HEK293 (cell line): ENCODE results near the gene SIN3A.

Source experiments
- BCL11B ChIP-seq: fragments of 450-650 bp; formaldehyde crosslinking; IDR thresholded peaks from 2 replicates; pipeline ENCODE4 v1.5.1; 2016; ENCODE audit warnings: low read depth, missing biosample characterization, missing genetic modification characterization
- HIC1 ChIP-seq: fragments of 450-650 bp; formaldehyde crosslinking; IDR thresholded peaks from 2 replicates; pipeline ENCODE4 v1.5.1; 2016; ENCODE audit warnings: missing biosample characterization, missing genetic modification characterization
- HOXA7 ChIP-seq: sonication (generic); formaldehyde crosslinking; IDR thresholded peaks from 2 replicates; pipeline ENCODE4 v1.8.1; 2022; ENCODE audit warnings: missing genetic modification reagents, borderline replicate concordance
- IKZF3 ChIP-seq: fragments of 450-650 bp; IDR thresholded peaks from 2 replicates; pipeline ENCODE4 v1.5.0; 2018; ENCODE audit warnings: missing biosample characterization, mild to moderate bottlenecking, missing genetic modification characterization, moderate library complexity
- PRDM4 ChIP-seq: fragments of 450-650 bp; formaldehyde crosslinking; IDR thresholded peaks from 2 replicates; pipeline ENCODE4 v1.5.1; 2017; ENCODE audit warnings: missing biosample characterization, missing genetic modification characterization
- SP7 ChIP-seq: fragments of 450-650 bp; formaldehyde crosslinking; IDR thresholded peaks from 2 replicates; pipeline ENCODE4 v1.5.1; 2016; ENCODE audit warnings: missing biosample characterization, missing genetic modification characterization
- ZEB2 ChIP-seq: fragments of 450-650 bp; formaldehyde crosslinking; IDR thresholded peaks from 2 replicates; pipeline ENCODE4 v1.5.1; 2016; ENCODE audit warnings: missing biosample characterization, missing genetic modification characterization
- ZFP3 ChIP-seq: fragments of 450-650 bp; formaldehyde crosslinking; IDR thresholded peaks from 2 replicates; pipeline ENCODE4 v1.5.1; 2016; ENCODE audit warnings: low read depth, missing biosample characterization, missing genetic modification characterization
- ZNF133 ChIP-seq: fragments of 450-650 bp; formaldehyde crosslinking; IDR thresholded peaks from 2 replicates; pipeline ENCODE4 v1.5.1; 2016; ENCODE audit warnings: missing biosample characterization, missing genetic modification characterization
- ZNF214 ChIP-seq: fragments of 450-650 bp; formaldehyde crosslinking; IDR thresholded peaks from 2 replicates; pipeline ENCODE4 v1.5.1; 2017; ENCODE audit warnings: missing biosample characterization, mild to moderate bottlenecking, missing genetic modification characterization, borderline replicate concordance
- ZNF248 ChIP-seq: fragments of 450-650 bp; formaldehyde crosslinking; IDR thresholded peaks from 2 replicates; pipeline ENCODE4 v1.5.1; 2017; ENCODE audit warnings: missing biosample characterization, missing genetic modification characterization
- ZNF280D ChIP-seq: fragments of 450-650 bp; formaldehyde crosslinking; IDR thresholded peaks from 2 replicates; pipeline ENCODE4 v1.5.1; 2016; ENCODE audit warnings: missing biosample characterization, missing genetic modification characterization
- ZNF335 ChIP-seq: fragments of 450-650 bp; formaldehyde crosslinking; conservative IDR thresholded peaks from 2 replicates; pipeline ENCODE4 v1.5.1; 2016; ENCODE audit warnings: missing biosample characterization, missing genetic modification characterization
- ZNF350 ChIP-seq: fragments of 450-650 bp; formaldehyde crosslinking; IDR thresholded peaks from 2 replicates; pipeline ENCODE4 v1.5.0; 2017; ENCODE audit warnings: missing biosample characterization, mild to moderate bottlenecking, missing genetic modification characterization
- ZNF510 ChIP-seq: fragments of 450-650 bp; formaldehyde crosslinking; IDR thresholded peaks from 2 replicates; pipeline ENCODE4 v1.5.1; 2018; ENCODE audit warnings: mild to moderate bottlenecking, missing genetic modification characterization, missing biosample characterization; ENCODE audit not compliant: insufficient replicate concordance
- ZNF518A ChIP-seq: fragments of 450-650 bp; formaldehyde crosslinking; conservative IDR thresholded peaks from 2 replicates; pipeline ENCODE4 v1.5.1; 2016; ENCODE audit warnings: low read depth, missing biosample characterization, missing genetic modification characterization
- ZNF530 ChIP-seq: fragments of 450-650 bp; formaldehyde crosslinking; IDR thresholded peaks from 2 replicates; pipeline ENCODE4 v1.5.1; 2016; ENCODE audit warnings: low read depth, missing biosample characterization, missing genetic modification characterization
- ZNF580 ChIP-seq: fragments of 450-650 bp; formaldehyde crosslinking; IDR thresholded peaks from 2 replicates; pipeline ENCODE4 v1.5.1; 2016; ENCODE audit warnings: missing biosample characterization, missing genetic modification characterization
- ZNF600 ChIP-seq: fragments of 450-650 bp; formaldehyde crosslinking; IDR thresholded peaks from 2 replicates; pipeline ENCODE4 v1.5.1; 2016; ENCODE audit warnings: missing biosample characterization, missing genetic modification characterization
- ZNF626 ChIP-seq: fragments of 450-650 bp; sonication (Bioruptor Pico); formaldehyde crosslinking; IDR thresholded peaks from 2 replicates; pipeline ENCODE4 v1.5.1; 2018; ENCODE audit warnings: missing biosample characterization, missing genetic modification characterization, inconsistent platforms
- ZNF704 ChIP-seq: fragments of 450-650 bp; formaldehyde crosslinking; IDR thresholded peaks from 2 replicates; pipeline ENCODE4 v1.5.1; 2016; ENCODE audit warnings: missing biosample characterization, missing genetic modification characterization
- ZNF837 ChIP-seq: fragments of 450-650 bp; formaldehyde crosslinking; IDR thresholded peaks from 2 replicates; pipeline ENCODE4 v1.5.1; 2016; ENCODE audit warnings: missing biosample characterization, missing genetic modification characterization
- ZSCAN30 ChIP-seq: fragments of 450-650 bp; IDR thresholded peaks from 2 replicates; pipeline ENCODE4 v1.5.1; 2018; ENCODE audit warnings: missing biosample characterization, mild to moderate bottlenecking, missing genetic modification characterization, moderate library complexity
- ZXDB ChIP-seq: fragments of 450-650 bp; formaldehyde crosslinking; IDR thresholded peaks from 2 replicates; pipeline ENCODE4 v1.5.1; 2016; ENCODE audit warnings: missing biosample characterization, missing genetic modification characterization

SIN3A gene

GRCh38 chr15:75367913-75368688 is 83.4 kb downstream of the SIN3A start, which contains the start of gene MAN2C1 (continued):
- TF ChIP-seq ZNF837 (tag by site-specific recombination) (peak; percentile 94; the same call in 1 of the 2 replicates), ZNF510 (tag by site-specific recombination) (no peak), ZSCAN30 (tag by site-specific recombination) (peak; percentile 98), HIC1 (tag by site-specific recombination) (peak; percentile 97), ZNF280D (tag by site-specific recombination) (peak; percentile 69; the same call in 1 of the 2 replicates), ZNF248 (tag by site-specific recombination) (no peak), ZNF580 (tag by site-specific recombination) (peak; percentile 98), IKZF3 (tag by site-specific recombination) (peak; percentile 90), ZNF518A (peak; percentile 66), ZNF600 (tag by site-specific recombination) (peak; percentile 99), ZNF626 (tag by site-specific recombination) (no peak; the same call in 1 of the 2 replicates), ZNF704 (peak; percentile 43; the same call in 1 of the 2 replicates), ZXDB (tag by site-specific recombination) (peak; percentile 99), ZFP3 (tag by site-specific recombination) (no peak), ZEB2 (tag by site-specific recombination) (peak; percentile 96), BCL11B (tag by site-specific recombination) (peak; percentile 77), ZNF214 (tag by site-specific recombination) (no peak), ZNF335 (tag by site-specific recombination) (peak; percentile 97), ZNF530 (tag by site-specific recombination) (no peak), SP7 (tag by site-specific recombination) (peak; percentile 93), ZNF350 (no peak), PRDM4 (tag by site-specific recombination) (no peak), ZNF133 (tag by site-specific recombination) (no peak), HOXA7 (CRISPR knock-in tag) (no peak)
